ENCODE results near the gene TENT5A. TPM values are rescaled to one million over a fixed set of nuclear protein-coding genes. Genes with fewer than 3 reads are reported as not detected.

Gene TENT5A
- total RNA-seq, 6 experiments from 2014 or later: 7.7 to 16.9 (median 9.1) TPM

GRCh38 chr6:81763051-81763450 is 10.6 kb upstream of the TENT5A start:
- H3K9me3 ChIP-seq: no peaks in the 10 kb centered on the region
- TF ChIP-seq POLR2A (IDR thresholded peaks at IDR 0.05): no peak
- TF ChIP-seq, protein P1, sequence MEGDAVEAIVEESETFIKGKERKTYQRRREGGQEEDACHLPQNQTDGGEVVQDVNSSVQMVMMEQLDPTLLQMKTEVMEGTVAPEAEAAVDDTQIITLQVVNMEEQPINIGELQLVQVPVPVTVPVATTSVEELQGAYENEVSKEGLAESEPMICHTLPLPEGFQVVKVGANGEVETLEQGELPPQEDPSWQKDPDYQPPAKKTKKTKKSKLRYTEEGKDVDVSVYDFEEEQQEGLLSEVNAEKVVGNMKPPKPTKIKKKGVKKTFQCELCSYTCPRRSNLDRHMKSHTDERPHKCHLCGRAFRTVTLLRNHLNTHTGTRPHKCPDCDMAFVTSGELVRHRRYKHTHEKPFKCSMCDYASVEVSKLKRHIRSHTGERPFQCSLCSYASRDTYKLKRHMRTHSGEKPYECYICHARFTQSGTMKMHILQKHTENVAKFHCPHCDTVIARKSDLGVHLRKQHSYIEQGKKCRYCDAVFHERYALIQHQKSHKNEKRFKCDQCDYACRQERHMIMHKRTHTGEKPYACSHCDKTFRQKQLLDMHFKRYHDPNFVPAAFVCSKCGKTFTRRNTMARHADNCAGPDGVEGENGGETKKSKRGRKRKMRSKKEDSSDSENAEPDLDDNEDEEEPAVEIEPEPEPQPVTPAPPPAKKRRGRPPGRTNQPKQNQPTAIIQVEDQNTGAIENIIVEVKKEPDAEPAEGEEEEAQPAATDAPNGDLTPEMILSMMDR (IDR thresholded peaks at IDR 0.05): no peak
- peaks cover 0 to 19% (median 6%) of the 10 kb centered on the region in 4 donors for H3K4me1 ChIP-seq
- no peak for DNase-seq
- 100% methylated on average over 1 of the region's 1 CpG for WGBS (ENCODE audit: insufficient coverage, low coverage, low lambda C conversion rate, missing lambda C conversion rate)
- no peak for ATAC-seq
- no peaks in the 10 kb centered on the region for H3K27me3 ChIP-seq
- no peaks in the 10 kb centered on the region for H3K36me3 ChIP-seq
- H3K27ac ChIP-seq: no peak overlapping the region
- no peak overlapping the region for H3K4me3 ChIP-seq
- intact Hi-C loops (cut with DNase I): no loop called here

GRCh38 chr6:81762606-81763005 is 10.1 kb upstream of the TENT5A start:
- intact Hi-C loops (cut with DNase I): no loop called here
- Histone ChIP-seq H3K9me3 (no peaks in the 10 kb centered on the region), H3K27ac (no peak overlapping the region), H3K27me3 (no peaks in the 10 kb centered on the region), H3K4me3 (no peak overlapping the region), H3K36me3 (no peaks in the 10 kb centered on the region), H3K4me1 (peaks cover 0 to 17% (median 5%) of the 10 kb centered on the region in 4 donors)
- ATAC-seq: no peak
- 47% methylated on average over 4 of the region's 4 CpGs for WGBS (ENCODE audit: insufficient coverage, low coverage, low lambda C conversion rate, missing lambda C conversion rate)
- DNase-seq: no peak
- TF ChIP-seq, protein P1 (IDR thresholded peaks at IDR 0.05): no peak
- no peak for TF ChIP-seq POLR2A (IDR thresholded peaks at IDR 0.05)

DNA sequence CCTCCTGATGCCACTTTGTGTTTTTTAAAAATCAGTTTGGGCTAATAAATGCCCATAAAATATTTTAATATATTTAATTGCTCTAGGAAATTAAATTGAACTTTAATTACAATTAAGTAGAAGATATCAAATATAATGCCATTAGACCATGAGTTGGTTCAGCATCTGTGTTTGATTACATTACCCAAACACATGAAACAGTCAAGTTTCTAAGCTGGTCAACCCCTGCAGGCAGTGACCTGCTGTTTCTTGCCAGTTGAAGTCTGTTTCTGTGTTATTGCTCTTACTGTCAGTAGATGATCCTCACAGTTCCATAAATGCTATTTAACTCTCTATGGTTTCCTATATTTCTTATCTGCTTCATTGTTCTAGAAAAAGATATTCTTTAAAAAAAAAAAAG is 9.7 kb upstream of the TENT5A start:
- no peak overlapping the region for H3K27ac ChIP-seq
- no peak overlapping the region for H3K4me3 ChIP-seq
- peaks cover 0 to 12% (median 3%) of the 10 kb centered on the region in 4 donors for H3K4me1 ChIP-seq
- H3K9me3 ChIP-seq: no peaks in the 10 kb centered on the region
- H3K36me3 ChIP-seq: no peaks in the 10 kb centered on the region
- TF ChIP-seq, protein P1 (IDR thresholded peaks at IDR 0.05): no peak
- TF ChIP-seq POLR2A (IDR thresholded peaks at IDR 0.05): no peak
- no peaks in the 10 kb centered on the region for H3K27me3 ChIP-seq
- ATAC-seq (no peak), DNase-seq (no peak)
- intact Hi-C loops (cut with DNase I): no loop called here

- ATAC-seq (no peak), DNase-seq (no peak)
- Histone ChIP-seq H3K27me3 (no peaks in the 10 kb centered on the region), H3K27ac (no peak overlapping the region), H3K4me3 (no peak overlapping the region), H3K4me1 (peaks cover 0 to 3% (median 0%) of the 10 kb centered on the region in 4 donors), H3K9me3 (no peaks in the 10 kb centered on the region), H3K36me3 (no peaks in the 10 kb centered on the region)
- TF ChIP-seq, protein P1 (IDR thresholded peaks at IDR 0.05): no peak
- 54% methylated on average over 1 of the region's 1 CpG for WGBS (ENCODE audit: insufficient coverage, low coverage, low lambda C conversion rate, missing lambda C conversion rate)
- intact Hi-C loops (cut with DNase I): no loop called here
Observed at GRCh38 chr6:81761197-81761596, 8.7 kb upstream of the TENT5A start.

- Histone ChIP-seq H3K36me3 (no peaks in the 10 kb centered on the region), H3K4me3 (no peak overlapping the region), H3K4me1 (no peaks in the 10 kb centered on the region), H3K27ac (no peak overlapping the region), H3K27me3 (no peaks in the 10 kb centered on the region), H3K9me3 (no peaks in the 10 kb centered on the region)
- TF ChIP-seq, protein P1 (IDR thresholded peaks at IDR 0.05): no peak
- no peak for TF ChIP-seq POLR2A (IDR thresholded peaks at IDR 0.05)
- DNase-seq: no peak
- 54% methylated on average over 2 of the region's 2 CpGs for WGBS (ENCODE audit: insufficient coverage, low coverage, low lambda C conversion rate, missing lambda C conversion rate)
- no peak for ATAC-seq
- intact Hi-C loops (cut with DNase I): no loop called here
Observed at GRCh38 chr6:81759782-81760181, 7.3 kb upstream of the TENT5A start.
